HEK293 (cell line): ENCODE data around the gene OR52R1.

ENCODE experiments used
- GLIS1 ChIP-seq: fragments of 450-650 bp; formaldehyde crosslinking; IDR thresholded peaks from 2 replicates; pipeline ENCODE4 v1.5.1; 2016; ENCODE audit warnings: missing biosample characterization, missing genetic modification characterization
- KLF16 ChIP-seq: fragments of 450-650 bp; formaldehyde crosslinking; IDR thresholded peaks from 2 replicates; pipeline ENCODE4 v1.5.1; 2017; ENCODE audit warnings: missing biosample characterization, missing genetic modification characterization
- PRDM1 ChIP-seq: fragments of 450-650 bp; formaldehyde crosslinking; IDR thresholded peaks from 2 replicates; pipeline ENCODE4; 2016; ENCODE audit warnings: missing biosample characterization, missing genetic modification characterization
- ZBTB7A ChIP-seq: fragments of 450-650 bp; formaldehyde crosslinking; IDR thresholded peaks from 2 replicates; pipeline ENCODE4 v1.5.1; 2016; ENCODE audit warnings: low read depth, missing biosample characterization, missing genetic modification characterization
- ZFP41 ChIP-seq: fragments of 450-650 bp; formaldehyde crosslinking; IDR thresholded peaks from 2 replicates; pipeline ENCODE4 v1.5.1; 2016; ENCODE audit warnings: missing biosample characterization, missing genetic modification characterization, borderline replicate concordance
- ZNF2 ChIP-seq: fragments of 450-650 bp; formaldehyde crosslinking; IDR thresholded peaks from 2 replicates; pipeline ENCODE4 v1.5.1; 2016; ENCODE audit warnings: missing biosample characterization, missing genetic modification characterization
- ZNF521 ChIP-seq: fragments of 450-650 bp; formaldehyde crosslinking; IDR thresholded peaks from 2 replicates; pipeline ENCODE4 v1.5.1; 2017; ENCODE audit warnings: missing biosample characterization, mild to moderate bottlenecking, missing genetic modification characterization
- ZNF549 ChIP-seq: fragments of 450-650 bp; IDR thresholded peaks from 2 replicates; pipeline ENCODE4 v1.5.1; 2018; ENCODE audit warnings: missing biosample characterization, missing genetic modification characterization, mild to moderate bottlenecking, inconsistent platforms, moderate library complexity
- ZNF660 ChIP-seq: fragments of 450-650 bp; IDR thresholded peaks from 2 replicates; pipeline ENCODE4 v1.5.1; 2018; ENCODE audit warnings: missing biosample characterization, mild to moderate bottlenecking, missing genetic modification characterization
- TF ChIP-seq, protein P1 (sequence below): fragments of 450-650 bp; formaldehyde crosslinking; IDR thresholded peaks from 2 replicates; pipeline ENCODE4 v1.5.1; 2016; ENCODE audit warnings: missing biosample characterization, missing genetic modification characterization
- TF ChIP-seq, protein P2 (sequence below): fragments of 450-650 bp; formaldehyde crosslinking; IDR thresholded peaks from 2 replicates; pipeline ENCODE4 v1.5.1; 2016; ENCODE audit warnings: missing biosample characterization, missing genetic modification characterization

DNA sequence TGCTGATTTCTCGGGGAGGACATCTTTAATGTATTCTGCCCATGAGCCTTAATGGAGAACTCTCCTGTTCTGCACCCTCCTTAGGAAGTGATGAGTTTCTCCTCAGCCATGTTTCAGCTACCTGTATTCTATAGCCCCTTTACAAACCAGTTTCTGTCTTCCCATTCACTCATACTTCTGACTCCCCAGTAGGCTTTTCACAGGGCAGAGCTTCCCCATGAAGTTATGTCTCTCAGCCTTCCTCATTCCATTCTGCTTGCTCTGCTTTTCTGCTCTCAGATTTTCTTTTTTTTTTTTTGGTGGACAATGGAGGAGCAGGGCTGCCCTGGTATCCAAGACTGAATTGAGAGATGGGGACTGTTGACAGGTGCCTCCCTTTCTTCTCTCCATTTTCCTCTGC lies 4.3 kb upstream of the OR52R1 start:
- no peak for TF ChIP-seq ZNF549 (tag by site-specific recombination)
- no peak for TF ChIP-seq ZNF521
- TF ChIP-seq GLIS1 (tag by site-specific recombination) = no peak
- TF ChIP-seq, protein P1, sequence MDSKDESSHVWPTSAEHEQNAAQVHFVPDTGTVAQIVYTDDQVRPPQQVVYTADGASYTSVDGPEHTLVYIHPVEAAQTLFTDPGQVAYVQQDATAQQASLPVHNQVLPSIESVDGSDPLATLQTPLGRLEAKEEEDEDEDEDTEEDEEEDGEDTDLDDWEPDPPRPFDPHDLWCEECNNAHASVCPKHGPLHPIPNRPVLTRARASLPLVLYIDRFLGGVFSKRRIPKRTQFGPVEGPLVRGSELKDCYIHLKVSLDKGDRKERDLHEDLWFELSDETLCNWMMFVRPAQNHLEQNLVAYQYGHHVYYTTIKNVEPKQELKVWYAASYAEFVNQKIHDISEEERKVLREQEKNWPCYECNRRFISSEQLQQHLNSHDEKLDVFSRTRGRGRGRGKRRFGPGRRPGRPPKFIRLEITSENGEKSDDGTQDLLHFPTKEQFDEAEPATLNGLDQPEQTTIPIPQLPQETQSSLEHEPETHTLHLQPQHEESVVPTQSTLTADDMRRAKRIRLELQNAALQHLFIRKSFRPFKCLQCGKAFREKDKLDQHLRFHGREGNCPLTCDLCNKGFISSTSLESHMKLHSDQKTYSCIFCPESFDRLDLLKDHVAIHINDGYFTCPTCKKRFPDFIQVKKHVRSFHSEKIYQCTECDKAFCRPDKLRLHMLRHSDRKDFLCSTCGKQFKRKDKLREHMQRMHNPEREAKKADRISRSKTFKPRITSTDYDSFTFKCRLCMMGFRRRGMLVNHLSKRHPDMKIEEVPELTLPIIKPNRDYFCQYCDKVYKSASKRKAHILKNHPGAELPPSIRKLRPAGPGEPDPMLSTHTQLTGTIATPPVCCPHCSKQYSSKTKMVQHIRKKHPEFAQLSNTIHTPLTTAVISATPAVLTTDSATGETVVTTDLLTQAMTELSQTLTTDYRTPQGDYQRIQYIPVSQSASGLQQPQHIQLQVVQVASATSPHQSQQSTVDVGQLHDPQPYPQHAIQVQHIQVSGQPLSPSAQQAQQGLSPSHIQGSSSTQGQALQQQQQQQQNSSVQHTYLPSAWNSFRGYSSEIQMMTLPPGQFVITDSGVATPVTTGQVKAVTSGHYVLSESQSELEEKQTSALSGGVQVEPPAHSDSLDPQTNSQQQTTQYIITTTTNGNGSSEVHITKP = no peak
- TF ChIP-seq ZNF660 (tag by site-specific recombination) = no peak
- TF ChIP-seq, protein P2, sequence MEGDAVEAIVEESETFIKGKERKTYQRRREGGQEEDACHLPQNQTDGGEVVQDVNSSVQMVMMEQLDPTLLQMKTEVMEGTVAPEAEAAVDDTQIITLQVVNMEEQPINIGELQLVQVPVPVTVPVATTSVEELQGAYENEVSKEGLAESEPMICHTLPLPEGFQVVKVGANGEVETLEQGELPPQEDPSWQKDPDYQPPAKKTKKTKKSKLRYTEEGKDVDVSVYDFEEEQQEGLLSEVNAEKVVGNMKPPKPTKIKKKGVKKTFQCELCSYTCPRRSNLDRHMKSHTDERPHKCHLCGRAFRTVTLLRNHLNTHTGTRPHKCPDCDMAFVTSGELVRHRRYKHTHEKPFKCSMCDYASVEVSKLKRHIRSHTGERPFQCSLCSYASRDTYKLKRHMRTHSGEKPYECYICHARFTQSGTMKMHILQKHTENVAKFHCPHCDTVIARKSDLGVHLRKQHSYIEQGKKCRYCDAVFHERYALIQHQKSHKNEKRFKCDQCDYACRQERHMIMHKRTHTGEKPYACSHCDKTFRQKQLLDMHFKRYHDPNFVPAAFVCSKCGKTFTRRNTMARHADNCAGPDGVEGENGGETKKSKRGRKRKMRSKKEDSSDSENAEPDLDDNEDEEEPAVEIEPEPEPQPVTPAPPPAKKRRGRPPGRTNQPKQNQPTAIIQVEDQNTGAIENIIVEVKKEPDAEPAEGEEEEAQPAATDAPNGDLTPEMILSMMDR (tag by site-specific recombination) = no peak
- no peak for TF ChIP-seq ZNF2 (tag by site-specific recombination)
- TF ChIP-seq PRDM1 (tag by site-specific recombination) = no peak
- no peak for TF ChIP-seq ZFP41
- no peak for TF ChIP-seq ZBTB7A
- no peak for TF ChIP-seq KLF16
